Measurements from ENCODE around the gene RHBDD2.

- TF ChIP-seq, protein P1, sequence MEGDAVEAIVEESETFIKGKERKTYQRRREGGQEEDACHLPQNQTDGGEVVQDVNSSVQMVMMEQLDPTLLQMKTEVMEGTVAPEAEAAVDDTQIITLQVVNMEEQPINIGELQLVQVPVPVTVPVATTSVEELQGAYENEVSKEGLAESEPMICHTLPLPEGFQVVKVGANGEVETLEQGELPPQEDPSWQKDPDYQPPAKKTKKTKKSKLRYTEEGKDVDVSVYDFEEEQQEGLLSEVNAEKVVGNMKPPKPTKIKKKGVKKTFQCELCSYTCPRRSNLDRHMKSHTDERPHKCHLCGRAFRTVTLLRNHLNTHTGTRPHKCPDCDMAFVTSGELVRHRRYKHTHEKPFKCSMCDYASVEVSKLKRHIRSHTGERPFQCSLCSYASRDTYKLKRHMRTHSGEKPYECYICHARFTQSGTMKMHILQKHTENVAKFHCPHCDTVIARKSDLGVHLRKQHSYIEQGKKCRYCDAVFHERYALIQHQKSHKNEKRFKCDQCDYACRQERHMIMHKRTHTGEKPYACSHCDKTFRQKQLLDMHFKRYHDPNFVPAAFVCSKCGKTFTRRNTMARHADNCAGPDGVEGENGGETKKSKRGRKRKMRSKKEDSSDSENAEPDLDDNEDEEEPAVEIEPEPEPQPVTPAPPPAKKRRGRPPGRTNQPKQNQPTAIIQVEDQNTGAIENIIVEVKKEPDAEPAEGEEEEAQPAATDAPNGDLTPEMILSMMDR (conservative IDR thresholded peaks at IDR 0.05 in 1 of 2, IDR thresholded peaks at IDR 0.05 in 1 of 2; ENCODE audit: low read depth in 1 of 2, low read length in 2 of 2): no peak
- no peak for TF ChIP-seq EZH2 (IDR thresholded peaks at IDR 0.05; ENCODE audit: low read length, missing control alignments)
Observed at GRCh38 chr7:75885036-75885435, 6.2 kb downstream of the RHBDD2 start.

All from fibroblast of lung (primary cell).